Adrenal gland (tissue), 5 donors: Measurements from ENCODE around the gene GNG2.

Source experiments
- CTCF ChIP-seq, 6 experiments: fragments of 450-650 bp in 4 of 6; fragments of 200-600 bp in 2 of 6; sonication (generic) in 1 of 6; IDR thresholded peaks; 1 replicate in 5 of 6; 2 replicates in 1 of 6; pipeline versions ENCODE4 v1.5.1 to v1.8.0; 2016 to 2021; ENCODE audit warnings: antibody characterized with exemption in 6 of 6, mild to moderate bottlenecking in 2 of 6, moderate library complexity in 1 of 6
- POLR2A ChIP-seq, 2 donors: fragments of 450-650 bp; IDR thresholded peaks; one replicate each; pipeline ENCODE4 v1.6.1; 2017; ENCODE audit warnings: antibody characterized with exemption in 2 of 2, mild to moderate bottlenecking in 2 of 2, moderate library complexity in 1 of 2
- donor health status: DM: no; HTN: no; CAD: no.

GRCh38 chr14:51871846-51872245 is 11.4 kb downstream of the GNG2 start:
- no peak for TF ChIP-seq CTCF (IDR thresholded peaks at IDR 0.05)
- TF ChIP-seq POLR2A (IDR thresholded peaks at IDR 0.05) = no peak
